Gastrocnemius medialis (tissue), 4 donors: ENCODE measurements around the gene MILR1. TPM values are rescaled to one million over a fixed set of nuclear protein-coding genes. Genes with fewer than 3 reads are reported as not detected.
A peak's percentile ranks its signal among the peaks of the same experiment; 100 is the strongest.

ENCODE experiments used
- ATAC-seq, 2 donors: fragments of 150-250 bp; one replicate each; pipeline ENCODE4 v1.9.1; 2016
- DNase-seq, 2 donors: peaks; one replicate each; pipeline ENCODE4 v3.0.0-alpha.2; 2019
- H3K27ac ChIP-seq, 4 donors: fragments of 200-600 bp; sonication (generic); 1 replicate in 1 of 4; 2 replicates in 3 of 4; pipeline ENCODE4 v1.5.1; 2016 to 2018; ENCODE audit warnings: mild to moderate bottlenecking in 2 of 4, moderate library complexity in 1 of 4
- H3K27me3 ChIP-seq, 3 donors: fragments of 200-600 bp; sonication (generic) in 2 of 3; 1 replicate in 1 of 3; 2 replicates in 2 of 3; pipeline versions ENCODE4 v1.5.1 to v1.6.0; 2016 to 2019; ENCODE audit warnings: mild to moderate bottlenecking in 1 of 3, moderate library complexity in 1 of 3
- H3K36me3 ChIP-seq, 2 donors: fragments of 200-600 bp; sonication (generic) in 1 of 2; one replicate each; pipeline ENCODE4 v1.5.1; 2017 to 2018
- H3K4me1 ChIP-seq, 2 donors: fragments of 200-600 bp; sonication (generic) in 1 of 2; one replicate each; pipeline ENCODE4 v1.5.1; 2016 to 2017; ENCODE audit warnings: mild to moderate bottlenecking in 2 of 2
- H3K4me3 ChIP-seq, 4 donors: fragments of 200-600 bp; sonication (generic) in 3 of 4; 1 replicate in 1 of 4; 2 replicates in 3 of 4; pipeline ENCODE4 v1.5.1; 2016 to 2019; ENCODE audit warnings: mild to moderate bottlenecking in 2 of 4
- H3K9me3 ChIP-seq, 3 donors: fragments of 200-600 bp; sonication (generic) in 2 of 3; 1 replicate in 1 of 3; 2 replicates in 2 of 3; pipeline ENCODE4 v1.5.1; 2016 to 2019
- CTCF ChIP-seq, 5 experiments: fragments of 450-650 bp in 3 of 5; fragments of 200-600 bp in 2 of 5; sonication (generic) in 2 of 5; IDR thresholded peaks in 4 of 5; conservative IDR thresholded peaks in 1 of 5; 1 replicate in 4 of 5; 2 replicates in 1 of 5; pipeline ENCODE4 v1.5.1; 2016 to 2019; ENCODE audit warnings: antibody characterized with exemption in 5 of 5, mild to moderate bottlenecking in 3 of 5, moderate library complexity in 3 of 5
- POLR2A ChIP-seq, 2 donors: fragments of 450-650 bp; IDR thresholded peaks; one replicate each; pipeline ENCODE4 v1.6.1; 2017; ENCODE audit warnings: antibody characterized with exemption in 2 of 2, mild to moderate bottlenecking in 2 of 2, moderate library complexity in 2 of 2
- in situ Hi-C, 4 donors: fragments of 200-750 bp; cut with MboI; loops; one replicate each; pipeline versions ENCODE4 v1.15.0 to v1.8.0; 2017; ENCODE audit warnings: low sequenced_read_pairs in 4 of 4
- intact Hi-C: fragments of 100-400 bp; cut with DNase I; formaldehyde crosslinking; loops from one replicate; pipeline ENCODE4 v1.15.1; 2023; ENCODE audit warnings: low total_unique reads
- total RNA-seq, 4 donors: library from RNA; depleted of rRNA; stranded (reverse); fragments of >200 nt; gene quantifications; one replicate each; pipeline versions ENCODE4 v1.1.0 to v1.2.3, GENCODE V29; 2016

Gene MILR1
- total RNA-seq, 4 donors from 2014 or later, result 0.76 to 3.3 (median 2.2) TPM; not detected in 1

- DNase-seq (no peak), ATAC-seq (peak in 1 of 2 donors; percentile 31)
- Histone ChIP-seq H3K4me1 (peaks cover 0 to 8% of the 10 kb centered on the region in 2 donors), H3K9me3 (no peaks in the 10 kb centered on the region), H3K4me3 (no peak overlapping the region), H3K27me3 (no peaks in the 10 kb centered on the region), H3K27ac (peak overlapping the region in 2 of 4 donors; percentile 33 to 46), H3K36me3 (no peaks in the 10 kb centered on the region)
- intact Hi-C loops (no loop called here), in situ Hi-C loops (loop anchor here in 1 of 4 donors (10.0 kb wide), 1 partner anchor 86 kb away; no protein-coding TSS in a partner anchor)
- no peak for TF ChIP-seq POLR2A (IDR thresholded peaks at IDR 0.05)
- no peak for TF ChIP-seq CTCF (IDR thresholded peaks at IDR 0.05 in 4 of 5, conservative IDR thresholded peaks at IDR 0.05 in 1 of 5)
These were observed 38.0 kb upstream of the MILR1 start for GRCh38 chr17:64410750-64411490.

GRCh38 chr17:64411999-64412771 is 36.7 kb upstream of the MILR1 start:
- intact Hi-C loops, result loop anchor here (2.0 kb wide), 1 partner anchor 101 kb away; no protein-coding TSS in a partner anchor
- in situ Hi-C loops, result loop anchor here in 1 of 4 donors (10.0 kb wide), 1 partner anchor 87 kb away; no protein-coding TSS in a partner anchor
- Histone ChIP-seq H3K4me1 (peaks cover 0 to 8% of the 10 kb centered on the region in 2 donors), H3K27me3 (no peaks in the 10 kb centered on the region), H3K9me3 (no peaks in the 10 kb centered on the region), H3K36me3 (no peaks in the 10 kb centered on the region), H3K27ac (peak overlapping the region; percentile 33 to 65 (median 50)), H3K4me3 (peak overlapping the region in 2 of 4 donors; percentile 6 to 15)
- TF ChIP-seq POLR2A (IDR thresholded peaks at IDR 0.05), result no peak
- no peak for TF ChIP-seq CTCF (IDR thresholded peaks at IDR 0.05 in 4 of 5, conservative IDR thresholded peaks at IDR 0.05 in 1 of 5)
- DNase-seq, result peak; percentile 18 to 45
- ATAC-seq, result peak; percentile 67 to 74

- in situ Hi-C loops, result loop anchor here in 1 of 4 donors (10.0 kb wide), 1 partner anchor 88 kb away; no protein-coding TSS in a partner anchor
- intact Hi-C loops, result loop anchor here (2.0 kb wide), 1 partner anchor 102 kb away; no protein-coding TSS in a partner anchor
- no peak for TF ChIP-seq POLR2A (IDR thresholded peaks at IDR 0.05)
- TF ChIP-seq CTCF (IDR thresholded peaks at IDR 0.05 in 4 of 5, conservative IDR thresholded peaks at IDR 0.05 in 1 of 5), result no peak
- Histone ChIP-seq H3K27ac (peak overlapping the region; percentile 33 to 65 (median 50)), H3K27me3 (no peaks in the 10 kb centered on the region), H3K4me3 (peak overlapping the region in 1 of 4 donors; percentile 10), H3K36me3 (no peaks in the 10 kb centered on the region), H3K9me3 (no peaks in the 10 kb centered on the region), H3K4me1 (peaks cover 0 to 8% of the 10 kb centered on the region in 2 donors)
- ATAC-seq, result no peak
- no peak for DNase-seq
These were observed 36.0 kb upstream of the MILR1 start for GRCh38 chr17:64412944-64413381.

- intact Hi-C loops, result loop anchor here (2.0 kb wide), 1 partner anchor 103 kb away; no protein-coding TSS in a partner anchor
- no peak for DNase-seq
- Histone ChIP-seq H3K4me1 (peaks cover 3 to 8% of the 10 kb centered on the region in 2 donors), H3K36me3 (no peaks in the 10 kb centered on the region), H3K9me3 (no peaks in the 10 kb centered on the region), H3K4me3 (peak overlapping the region in 1 of 4 donors; percentile 10), H3K27ac (peak overlapping the region in 2 of 4 donors; percentile 64 to 65), H3K27me3 (no peaks in the 10 kb centered on the region)
- no peak for ATAC-seq
- TF ChIP-seq CTCF (IDR thresholded peaks at IDR 0.05 in 4 of 5, conservative IDR thresholded peaks at IDR 0.05 in 1 of 5) (no peak), POLR2A (IDR thresholded peaks at IDR 0.05) (no peak)
- in situ Hi-C loops, result loop anchor here in 1 of 4 donors (10.0 kb wide), 1 partner anchor 89 kb away; no protein-coding TSS in a partner anchor
These were observed 35.4 kb upstream of the MILR1 start for GRCh38 chr17:64413513-64413912.
